ENCODE results near the gene NINJ2. TPM values are rescaled to one million over a fixed set of nuclear protein-coding genes. Genes with fewer than 3 reads are reported as not detected.

Gene NINJ2
- total RNA-seq, 1 experiment from 2014 or later: 0.24 TPM

GRCh38 chr12:623865-624372 is 39.3 kb downstream of the NINJ2 start:
- no peak for TF ChIP-seq CTCF (conservative IDR thresholded peaks at IDR 0.05)

More at GRCh38 chr12:623865-624372, 39.3 kb downstream of the NINJ2 start:
- Histone ChIP-seq H4K91ac (ENCODE audit: insufficient read length, low read depth, low read length) (no peak overlapping the region), H2BK120ac (ENCODE audit: low read depth, low read length, poor library complexity, severe bottlenecking) (no peak overlapping the region), H2BK12ac (ENCODE audit: insufficient read length, low read depth, low read length) (no peak overlapping the region), H3K4ac (ENCODE audit: low read depth, low read length) (no peak overlapping the region), H4K8ac (replicated peaks; ENCODE audit: insufficient read length, low read depth, low read length) (no peak overlapping the region), H3K14ac (ENCODE audit: insufficient read depth, low read length) (no peak overlapping the region), H4K20me1 (ENCODE audit: control insufficient read depth, insufficient read depth, insufficient read length) (no peaks in the 10 kb centered on the region), H3K79me2 (ENCODE audit: insufficient read depth, low read length) (no peaks in the 10 kb centered on the region), H4K5ac (ENCODE audit: insufficient read length, low read depth, low read length) (no peak overlapping the region), H3K27me3 (ENCODE audit: insufficient read depth, low read length) (no peaks in the 10 kb centered on the region; the same call in 1 of the 2 replicates), H3K27ac (ENCODE audit: insufficient read length, low read depth, low read length) (no peak overlapping the region), H3T11ph (ENCODE audit: low read length) (no peak overlapping the region), H3K79me1 (ENCODE audit: insufficient read depth, low read depth, low read length, poor library complexity, severe bottlenecking) (no peaks in the 10 kb centered on the region), H3K23ac (ENCODE audit: insufficient read length, low read depth, low read length) (no peak overlapping the region), H2AK5ac (ENCODE audit: insufficient read length, low read length) (no peak overlapping the region), H3K56ac (ENCODE audit: insufficient read length, low read depth, low read length) (no peak overlapping the region), H3K9ac (ENCODE audit: extremely low read depth, insufficient read length, low read length) (no peak overlapping the region), H3K4me1 (ENCODE audit: insufficient read depth, low read length) (peaks cover 10% of the 10 kb centered on the region; the same call in 1 of the 2 replicates), H2BK15ac (ENCODE audit: low read depth, low read length) (no peak overlapping the region), H3K23me2 (ENCODE audit: insufficient read length, low read depth, low read length, poor library complexity, severe bottlenecking) (no peaks in the 10 kb centered on the region), H3K4me2 (ENCODE audit: insufficient read depth, insufficient read length, low read length) (no peak overlapping the region), H3K18ac (ENCODE audit: insufficient read length, low read depth, low read length) (no peak overlapping the region), H2BK20ac (ENCODE audit: low read depth, low read length, poor library complexity, severe bottlenecking) (no peak overlapping the region), H3K9me3 (ENCODE audit: control insufficient read depth, low read depth, low read length) (no peaks in the 10 kb centered on the region), H2AFZ (ENCODE audit: low read length) (no peak overlapping the region), H2BK5ac (ENCODE audit: insufficient read length, low read length) (no peak overlapping the region)
- no peak for DNase-seq
- Mint-ChIP-seq H3K4me1 (peaks cover 28 to 29% of the 10 kb centered on the region in 2 experiments), H3K4me3 (no peak overlapping the region), H3K36me3 (ENCODE audit: insufficient read depth in 1 of 3, low read depth in 3 of 3) (no peaks in the 10 kb centered on the region), H3K27me3 (ENCODE audit: low read depth) (peaks cover 26% of the 10 kb centered on the region), H3K9me3 (no peaks in the 10 kb centered on the region; a peak in 1 of 5 replicates), H3K27ac (no peak overlapping the region)
- no CpG with 5 or more reads among the region's 4 CpGs for WGBS (ENCODE audit: extremely low coverage, insufficient read length, low lambda C conversion rate)

Measured in H9 (cell line).